ENCODE results near the gene AK9. TPM values are rescaled to one million over a fixed set of nuclear protein-coding genes. Genes with fewer than 3 reads are reported as not detected.

AK9 gene
- total and polyA plus RNA-seq, 9 of the 15 experiments (the other 6 are each of a cell fraction or from before 2014, with no cell fraction given): 0.59 to 1.9 (median 1.2) TPM

- intact Hi-C loops (cut with micrococcal nuclease) (loop anchor here (10.0 kb wide), 1 partner anchor 468 kb away; the partner anchor contains the start of gene WASF1), in situ Hi-C loops (cut with MboI) (loop anchor here (5.0 to 10.0 kb wide), 2 partner anchors 76 to 182 kb away; no protein-coding TSS in a partner anchor)
- no peaks in the 10 kb centered on the region for H3K79me2 ChIP-seq (ENCODE audit: control insufficient read depth, insufficient read depth, low read length)
- DNase-seq (ENCODE audit: extremely low read depth in 1 of 4, low spot score in 3 of 4): no peak
- H3K9me1 ChIP-seq (ENCODE audit: control insufficient read depth, insufficient read depth, low read length): no peaks in the 10 kb centered on the region
- FAIRE-seq: no peak
- 1% methylated on average over 6 of the region's 6 CpGs for WGBS (ENCODE audit: insufficient coverage, low coverage, missing lambda C conversion rate)
- no peaks in the 10 kb centered on the region for H4K20me1 ChIP-seq (replicated peaks; ENCODE audit: control insufficient read depth, insufficient read depth, low read length)
- H3K27me3 ChIP-seq (ENCODE audit: control insufficient read depth in 2 of 2, insufficient read depth in 2 of 2, low read length in 2 of 2): peaks cover 0 to under 1% of the 10 kb centered on the region in 2 experiments; a peak in 1 of 5 replicates
- ChIA-PET POLR2A (no interaction called here), CTCF (ENCODE audit: low intra/inter-chr PET ratio) (interaction anchor here (2.4 to 4.6 kb wide), 2 partner anchors 77 to 334 kb away, joined by 29 to 71 read pairs; no protein-coding TSS in a partner anchor)
- H3K4me3 ChIP-seq: no peak overlapping the region
- no peak for ATAC-seq
- H3K36me3 ChIP-seq (ENCODE audit: control insufficient read depth, insufficient read depth, low read length): no peaks in the 10 kb centered on the region
- H3K4me1 ChIP-seq (replicated peaks in 1 of 2; ENCODE audit: control insufficient read depth in 2 of 2, insufficient read depth in 2 of 2, low read length in 2 of 2): no peaks in the 10 kb centered on the region
- no TSS peak for BruUV-seq (replicated peaks)
- no peak overlapping the region for H3K9ac ChIP-seq (ENCODE audit: insufficient read depth in 1 of 2, low read depth in 2 of 2, low read length in 2 of 2)
- TF ChIP-seq ATF4 (CRISPR knock-in tag; IDR thresholded peaks at IDR 0.05) (no peak), ARID3A (IDR thresholded peaks at IDR 0.05; ENCODE audit: borderline replicate concordance, low read depth, low read length) (no peak), ZNF57 (CRISPR knock-in tag; IDR thresholded peaks at IDR 0.05) (no peak), TAL1 (IDR thresholded peaks at IDR 0.05) (no peak), SMARCE1 (IDR thresholded peaks at IDR 0.05) (no peak), CREB1 (IDR thresholded peaks at IDR 0.05) (no peak), CREB1 (CRISPR knock-in tag; IDR thresholded peaks at IDR 0.05) (no peak), BRD9 (IDR thresholded peaks at IDR 0.05; ENCODE audit: low read depth, partially characterized antibody) (no peak), NFRKB (IDR thresholded peaks at IDR 0.05; ENCODE audit: low read depth) (no peak), RBM17 (IDR thresholded peaks at IDR 0.05; ENCODE audit: borderline replicate concordance, low read depth, low read length) (no peak), NR4A1 (CRISPR knock-in tag; IDR thresholded peaks at IDR 0.05) (no peak), NR4A1 (tag; IDR thresholded peaks at IDR 0.05) (no peak), ZNF639 (CRISPR knock-in tag; conservative IDR thresholded peaks at IDR 0.05 in 1 of 2, IDR thresholded peaks at IDR 0.05 in 1 of 2) (no peak), ELF1 (tag; IDR thresholded peaks at IDR 0.05) (no peak), CTBP1 (IDR thresholded peaks at IDR 0.05; ENCODE audit: borderline replicate concordance) (no peak)
- no peak overlapping the region for H3K4me2 ChIP-seq (ENCODE audit: insufficient read depth, low read length)
- no peaks in the 10 kb centered on the region for H3K9me3 ChIP-seq (replicated peaks; ENCODE audit: control insufficient read depth, insufficient read depth, low read depth, low read length)
- no peak overlapping the region for H3K27ac ChIP-seq (ENCODE audit: extremely low read depth, low read depth, low read length)
- no peak overlapping the region for H2AFZ ChIP-seq (ENCODE audit: low read depth, low read length)
These were observed 15.5 kb upstream of the AK9 start for GRCh38 chr6:109706513-109706912.

Measured in K562 (cell line).